ENCODE measurements around the gene SLC34A3.

SLC34A3 gene

GRCh38 chr9:137244486-137245449, 14.1 kb downstream of the SLC34A3 start:
- H3K4me3 ChIP-seq (ENCODE audit: low read length) = no peak overlapping the region

GRCh38 chr9:137245450-137246421, 15.0 kb downstream of the SLC34A3 start:
- peaks cover 10% of the 10 kb centered on the region; the same call in 1 of the 2 replicates for H3K4me1 ChIP-seq (ENCODE audit: low read length)
- no peaks in the 10 kb centered on the region for H3K9me2 ChIP-seq (replicated peaks; ENCODE audit: insufficient read depth, low read length)
- no peak for DNase-seq
- H3K27me3 ChIP-seq (replicated peaks; ENCODE audit: insufficient read depth, low read length) = no peaks in the 10 kb centered on the region
- no peak overlapping the region for H2AFZ ChIP-seq (ENCODE audit: low read length)
- peaks cover 17% of the 10 kb centered on the region for H3K79me2 ChIP-seq (ENCODE audit: low read length)
- TF ChIP-seq CTCF (IDR thresholded peaks at IDR 0.05; ENCODE audit: low read length) (no peak), EZH2 (optimal IDR thresholded peaks at IDR 0.05; ENCODE audit: low read depth, low read length) (no peak), EZH2phosphoT487 (IDR thresholded peaks at IDR 0.05; ENCODE audit: low read length) (no peak)
- H4K20me1 ChIP-seq (ENCODE audit: insufficient read depth, low read length) = peaks cover 16% of the 10 kb centered on the region
- H3K4me2 ChIP-seq (ENCODE audit: low read depth, low read length) = no peak overlapping the region
- H3F3A ChIP-seq (ENCODE audit: insufficient read depth, low read length) = peaks cover 19% of the 10 kb centered on the region; the same call in 1 of the 2 replicates
- H3K27ac ChIP-seq (ENCODE audit: low read length) = no peak overlapping the region
- no peaks in the 10 kb centered on the region; the same call in 1 of the 2 replicates for H3K36me3 ChIP-seq (replicated peaks; ENCODE audit: insufficient read depth, low read length)
- no peak overlapping the region for H3K4me3 ChIP-seq (ENCODE audit: low read length)
- H3K9me3 ChIP-seq (replicated peaks; ENCODE audit: insufficient read depth, low read length) = no peaks in the 10 kb centered on the region
- no peak overlapping the region for H3K9ac ChIP-seq (ENCODE audit: low read length)

More at GRCh38 chr9:137244486-137245449, 14.1 kb downstream of the SLC34A3 start:
- peaks cover 19% of the 10 kb centered on the region for H3K79me2 ChIP-seq (ENCODE audit: low read length)
- no peaks in the 10 kb centered on the region; the same call in 1 of the 2 replicates for H3K36me3 ChIP-seq (replicated peaks; ENCODE audit: insufficient read depth, low read length)
- H3K9ac ChIP-seq (ENCODE audit: low read length) = no peak overlapping the region
- H3K4me1 ChIP-seq (ENCODE audit: low read length) = peaks cover 10% of the 10 kb centered on the region; the same call in 1 of the 2 replicates
- TF ChIP-seq EZH2phosphoT487 (IDR thresholded peaks at IDR 0.05; ENCODE audit: low read length) (no peak), CTCF (IDR thresholded peaks at IDR 0.05; ENCODE audit: low read length) (no peak), EZH2 (optimal IDR thresholded peaks at IDR 0.05; ENCODE audit: low read depth, low read length) (no peak)
- H3F3A ChIP-seq (ENCODE audit: insufficient read depth, low read length) = peaks cover 27% of the 10 kb centered on the region; the same call in 1 of the 2 replicates
- no peak overlapping the region for H2AFZ ChIP-seq (ENCODE audit: low read length)
- H4K20me1 ChIP-seq (ENCODE audit: insufficient read depth, low read length) = peaks cover 16% of the 10 kb centered on the region
- no peak overlapping the region for H3K27ac ChIP-seq (ENCODE audit: low read length)
- DNase-seq = no peak
- H3K27me3 ChIP-seq (replicated peaks; ENCODE audit: insufficient read depth, low read length) = no peaks in the 10 kb centered on the region
- H3K4me2 ChIP-seq (ENCODE audit: low read depth, low read length) = no peak overlapping the region
- no peaks in the 10 kb centered on the region for H3K9me3 ChIP-seq (replicated peaks; ENCODE audit: insufficient read depth, low read length)
- no peaks in the 10 kb centered on the region for H3K9me2 ChIP-seq (replicated peaks; ENCODE audit: insufficient read depth, low read length)

- no peaks in the 10 kb centered on the region for H3K9me3 ChIP-seq (replicated peaks; ENCODE audit: insufficient read depth, low read length)
- no peaks in the 10 kb centered on the region for H3K9me2 ChIP-seq (replicated peaks; ENCODE audit: insufficient read depth, low read length)
- no peak overlapping the region for H3K4me3 ChIP-seq (ENCODE audit: low read length)
- no peaks in the 10 kb centered on the region for H3K36me3 ChIP-seq (replicated peaks; ENCODE audit: insufficient read depth, low read length)
- H3K27me3 ChIP-seq (replicated peaks; ENCODE audit: insufficient read depth, low read length) = no peaks in the 10 kb centered on the region
- peaks cover 10% of the 10 kb centered on the region for H4K20me1 ChIP-seq (ENCODE audit: insufficient read depth, low read length)
- DNase-seq = no peak
- H3K79me2 ChIP-seq (ENCODE audit: low read length) = peaks cover 9% of the 10 kb centered on the region
- H3F3A ChIP-seq (ENCODE audit: insufficient read depth, low read length) = peaks cover 17% of the 10 kb centered on the region; the same call in 1 of the 2 replicates
- no peak overlapping the region for H3K27ac ChIP-seq (ENCODE audit: low read length)
- H3K4me1 ChIP-seq (ENCODE audit: low read length) = peaks cover 6% of the 10 kb centered on the region; the same call in 1 of the 2 replicates
- no peak overlapping the region for H2AFZ ChIP-seq (ENCODE audit: low read length)
- no peak overlapping the region for H3K4me2 ChIP-seq (ENCODE audit: low read depth, low read length)
- TF ChIP-seq EZH2phosphoT487 (IDR thresholded peaks at IDR 0.05; ENCODE audit: low read length) (no peak), EZH2 (optimal IDR thresholded peaks at IDR 0.05; ENCODE audit: low read depth, low read length) (no peak), CTCF (IDR thresholded peaks at IDR 0.05; ENCODE audit: low read length) (no peak)
- no peak overlapping the region for H3K9ac ChIP-seq (ENCODE audit: low read length)
Observed at GRCh38 chr9:137247135-137247915, 16.6 kb downstream of the SLC34A3 start.

Measured in MM.1S (cell line).